Stimulated activated CD4-positive, alpha-beta T cell treated with anti-CD3 and anti-CD28 coated beads, Interleukin-4, amount 100 ng/mL, for 1 hour (primary cell): ENCODE data around the gene SELENON.
"Not testable (repeated sequence)": the region's sequence is repeated elsewhere in the genome, so short reads cannot be mapped to it uniquely, and the experiment has no call there.

Source experiments
- DNase-seq: peaks from one replicate; pipeline ENCODE4 v3.0.0-alpha.2; 2020

SELENON gene

DNA sequence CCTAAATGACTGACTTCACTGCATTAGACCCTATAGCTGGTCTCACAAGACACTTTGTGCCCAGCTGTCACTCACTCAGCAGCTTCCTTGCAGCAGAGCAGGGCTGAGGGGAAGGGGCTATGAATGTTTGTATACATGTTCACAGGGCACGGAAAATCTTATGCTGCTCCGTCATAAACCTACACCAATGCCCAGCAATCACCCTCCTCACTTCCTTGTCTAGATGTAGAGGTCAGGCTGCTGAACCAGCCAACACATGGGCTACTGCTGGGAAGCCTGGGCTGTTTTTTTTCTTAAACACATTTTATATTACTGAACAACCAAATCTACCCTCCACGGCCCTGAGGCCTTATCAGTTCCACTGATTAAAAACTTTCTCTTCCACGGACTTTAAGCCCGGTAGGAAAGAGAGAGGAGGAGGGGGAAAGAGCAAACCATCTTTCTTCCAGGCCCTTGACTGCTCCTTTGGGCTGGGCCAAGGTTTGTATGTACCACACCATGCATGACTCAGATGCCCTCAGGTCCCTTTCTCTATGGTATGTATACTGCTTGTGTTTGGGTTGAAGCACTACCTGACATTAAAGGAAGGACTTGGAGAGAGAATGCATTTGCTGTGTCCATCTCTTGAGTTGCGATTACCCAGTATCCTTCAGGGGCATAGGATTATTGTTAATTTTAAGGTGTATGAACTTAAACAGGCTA, 32.5 kb downstream of the SELENON start:
- no peak for DNase-seq

- no peak for DNase-seq
These were observed 33.2 kb downstream of the SELENON start for GRCh38 chr1:25833158-25833557.

- DNase-seq: no peak
These were observed 34.9 kb downstream of the SELENON start for GRCh38 chr1:25834894-25835293.

DNA sequence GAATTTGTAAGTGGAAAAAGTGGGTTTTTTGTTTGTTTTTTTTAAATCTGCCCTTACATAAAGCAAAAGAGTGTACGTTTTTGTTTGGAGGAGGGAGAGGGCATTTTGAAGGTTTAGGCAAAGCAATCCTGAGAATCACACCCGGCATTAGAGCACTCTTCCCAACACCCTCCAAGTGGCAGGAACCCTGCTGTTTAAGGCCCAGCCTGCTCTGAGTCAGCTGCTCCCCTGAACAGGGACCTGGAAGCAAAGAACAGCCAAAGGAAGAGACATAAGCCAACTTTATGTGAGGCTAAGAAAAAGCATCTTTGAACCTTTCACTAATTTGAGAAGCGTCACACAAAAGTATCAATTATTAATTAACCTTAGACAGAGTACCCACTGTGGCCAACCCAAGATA, 36.7 kb downstream of the SELENON start:
- DNase-seq: no peak

- no peak for DNase-seq
These were observed 37.4 kb downstream of the SELENON start for GRCh38 chr1:25837262-25837875.

GRCh38 chr1:25839808-25840207, 39.8 kb downstream of the SELENON start:
- DNase-seq: not testable (repeated sequence)

- DNase-seq: no peak
These were observed 43.5 kb downstream of the SELENON start for GRCh38 chr1:25843483-25843882.

DNA sequence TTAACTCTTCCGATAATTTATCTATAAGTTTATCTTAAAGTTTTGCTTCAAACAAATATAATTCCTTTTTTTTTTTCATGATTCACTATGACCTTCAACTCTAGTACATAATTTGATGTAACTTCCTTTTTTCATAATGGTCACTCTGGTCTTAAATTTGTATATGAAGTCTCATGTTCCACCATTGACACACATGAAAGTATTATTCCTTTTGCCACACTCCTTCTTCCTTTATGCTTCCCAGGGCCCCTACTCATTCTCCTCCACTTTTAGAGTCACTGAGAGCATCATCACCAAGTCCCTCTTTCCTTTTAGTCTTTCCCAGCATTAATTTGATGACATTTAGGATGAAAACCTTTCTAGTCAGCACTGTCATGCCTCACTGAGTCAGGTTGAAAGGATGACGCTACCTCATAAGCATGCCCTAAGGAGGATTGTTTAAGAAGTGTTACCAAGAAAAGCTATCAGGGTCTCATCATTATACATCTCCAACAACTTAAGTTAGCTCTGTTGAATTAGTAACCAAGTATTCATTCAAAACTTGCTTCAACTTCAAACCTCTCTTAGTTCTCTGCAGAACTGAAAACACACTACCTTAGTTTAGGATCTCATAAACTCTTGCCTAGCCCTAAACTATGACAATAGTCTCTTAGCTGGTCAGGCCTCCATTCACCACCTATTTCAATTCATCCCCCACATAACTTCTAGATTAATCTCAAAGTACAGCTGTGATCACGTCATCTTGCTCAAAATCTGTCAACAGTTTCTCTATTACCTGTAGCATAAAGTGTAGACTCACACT, 44.7 kb downstream of the SELENON start:
- no peak for DNase-seq

- DNase-seq: no peak
These were observed 45.7 kb downstream of the SELENON start for GRCh38 chr1:25845664-25846063.

GRCh38 chr1:25847929-25848328, 47.9 kb downstream of the SELENON start:
- DNase-seq: no peak

- DNase-seq: no peak
These were observed 48.5 kb downstream of the SELENON start for GRCh38 chr1:25848531-25848930.

- no peak for DNase-seq
These were observed 54.6 kb downstream of the SELENON start for GRCh38 chr1:25854554-25854953.

- DNase-seq: no peak
These were observed 56.9 kb downstream of the SELENON start for GRCh38 chr1:25856856-25857255.

- DNase-seq: no peak
These were observed 58.5 kb downstream of the SELENON start for GRCh38 chr1:25858494-25858893.

GRCh38 chr1:25858906-25859789, 59.2 kb downstream of the SELENON start, which contains the start of gene AUNIP:
Gene AUNIP, minus strand, starts transcription at chr1:25859457. Its CDS starts 100 bp downstream, at chr1:25859357.
- peak; percentile 93 for DNase-seq

GRCh38 chr1:25861316-25862286, 61.6 kb downstream of the SELENON start:
- DNase-seq: no peak

- DNase-seq: no peak
These were observed 62.9 kb downstream of the SELENON start for GRCh38 chr1:25862785-25863485.

DNA sequence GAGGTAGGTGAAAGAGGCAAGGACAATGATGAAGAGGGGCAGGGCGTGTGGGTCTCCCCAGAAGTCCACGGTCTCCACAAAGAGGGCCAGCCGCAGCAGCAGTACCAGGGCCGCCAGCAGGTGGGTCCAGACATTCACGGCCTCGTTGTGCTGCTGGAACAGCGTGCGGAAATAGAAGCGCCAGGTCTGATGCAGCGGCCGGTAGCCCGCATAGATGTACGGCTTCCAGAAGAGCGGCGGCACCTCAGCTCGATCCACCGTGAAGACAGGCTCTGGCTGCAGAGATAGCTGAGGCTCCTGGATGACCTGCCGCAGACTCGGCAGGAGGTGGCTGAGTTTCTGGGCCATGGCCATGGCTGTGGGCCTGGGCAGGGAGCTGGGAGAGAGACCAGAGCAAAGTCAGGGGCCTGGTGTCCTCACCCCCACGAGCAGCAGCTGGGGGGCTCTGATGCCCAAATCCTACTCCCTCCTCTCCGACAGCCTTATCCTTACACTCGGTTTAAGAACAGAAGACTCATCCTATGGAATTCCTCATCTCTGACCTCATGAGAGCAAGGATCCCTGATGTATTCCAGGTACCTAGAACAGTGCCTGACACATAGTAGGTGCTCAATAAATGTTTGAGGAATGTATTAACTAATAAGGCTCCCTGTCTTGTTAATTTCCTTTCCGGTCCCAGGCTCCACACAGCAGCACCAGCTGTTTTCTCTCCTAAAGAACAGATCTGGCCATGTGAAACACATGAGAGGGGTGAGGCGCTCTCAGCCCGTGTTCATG, 63.7 kb downstream of the SELENON start:
- DNase-seq: no peak

DNA sequence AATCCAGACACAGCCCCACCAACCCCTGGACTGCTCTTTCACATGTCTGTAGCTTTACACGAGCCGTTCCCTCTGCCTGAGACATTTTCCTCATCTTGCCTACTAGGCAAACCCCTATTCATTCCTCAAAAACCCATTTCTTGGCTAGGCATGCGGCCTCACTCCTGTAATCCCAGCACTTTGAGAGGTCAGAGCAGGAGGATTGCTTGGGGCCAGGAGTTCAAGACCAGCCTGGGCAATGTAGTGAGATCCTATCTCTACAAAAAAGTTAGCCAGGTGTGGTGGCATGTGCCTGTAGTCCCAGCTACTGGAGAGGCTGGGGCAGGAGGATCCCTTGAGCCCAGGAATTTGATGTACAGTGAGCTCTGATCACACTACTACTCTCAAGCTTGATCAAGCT, 64.4 kb downstream of the SELENON start:
- DNase-seq: no peak

- DNase-seq: no peak
These were observed 66.3 kb downstream of the SELENON start for GRCh38 chr1:25866288-25866687.
